ENCODE results near the gene RBBP4. TPM values are rescaled to one million over a fixed set of nuclear protein-coding genes. Genes with fewer than 3 reads are reported as not detected.

RBBP4 gene
- total and polyA plus RNA-seq, 2 of the 13 experiments (the other 11 are each of a cell fraction or from before 2014, with no cell fraction given) = 64.4 to 166 TPM

- TF ChIP-seq ATF5 (CRISPR knock-in tag; IDR thresholded peaks at IDR 0.05; ENCODE audit: low read depth) (0 out of 2 replicates have a peak, but pooled peaks have one; percentile 41), NKX3-1 (CRISPR knock-in tag; IDR thresholded peaks at IDR 0.05) (no peak), ZNF589 (CRISPR knock-in tag; conservative IDR thresholded peaks at IDR 0.05) (peak; percentile 63; the same call in 1 of the 2 replicates), ZMAT5 (CRISPR knock-in tag; IDR thresholded peaks at IDR 0.05; ENCODE audit: borderline replicate concordance, low read depth) (no peak), ZFP62 (CRISPR knock-in tag; IDR thresholded peaks at IDR 0.05) (no peak), BRD4 (CRISPR knock-in tag; IDR thresholded peaks at IDR 0.05) (no peak), ZNF749 (CRISPR knock-in tag; IDR thresholded peaks at IDR 0.05; ENCODE audit: borderline replicate concordance) (no peak), SOX5 (CRISPR knock-in tag; IDR thresholded peaks at IDR 0.05; ENCODE audit: borderline replicate concordance) (no peak), ZNF607 (CRISPR knock-in tag; IDR thresholded peaks at IDR 0.05; ENCODE audit: borderline replicate concordance) (no peak; the same call in 1 of the 2 replicates), ZNF329 (CRISPR knock-in tag; IDR thresholded peaks at IDR 0.05; ENCODE audit: low read depth) (no peak), ZNF225 (CRISPR knock-in tag; IDR thresholded peaks at IDR 0.05) (0 out of 2 replicates have a peak, but pooled peaks have one; percentile 20), PHF20 (CRISPR knock-in tag; IDR thresholded peaks at IDR 0.05) (0 out of 2 replicates have a peak, but pooled peaks have one; percentile 12), ZBTB4 (CRISPR knock-in tag; IDR thresholded peaks at IDR 0.05; ENCODE audit: borderline replicate concordance) (peak; percentile 7; the same call in 1 of the 2 replicates), ZNF558 (CRISPR knock-in tag; IDR thresholded peaks at IDR 0.05; ENCODE audit: borderline replicate concordance) (no peak; the same call in 1 of the 2 replicates), ZNF605 (CRISPR knock-in tag; IDR thresholded peaks at IDR 0.05) (peak; percentile 36; the same call in 1 of the 2 replicates), ETV5 (CRISPR knock-in tag; IDR thresholded peaks at IDR 0.05; ENCODE audit: borderline replicate concordance) (no peak), FOSL2 (CRISPR knock-in tag; IDR thresholded peaks at IDR 0.05) (no peak), MBNL3 (CRISPR knock-in tag; conservative IDR thresholded peaks at IDR 0.05) (no peak)
- TF ChIP-seq, protein P1, sequence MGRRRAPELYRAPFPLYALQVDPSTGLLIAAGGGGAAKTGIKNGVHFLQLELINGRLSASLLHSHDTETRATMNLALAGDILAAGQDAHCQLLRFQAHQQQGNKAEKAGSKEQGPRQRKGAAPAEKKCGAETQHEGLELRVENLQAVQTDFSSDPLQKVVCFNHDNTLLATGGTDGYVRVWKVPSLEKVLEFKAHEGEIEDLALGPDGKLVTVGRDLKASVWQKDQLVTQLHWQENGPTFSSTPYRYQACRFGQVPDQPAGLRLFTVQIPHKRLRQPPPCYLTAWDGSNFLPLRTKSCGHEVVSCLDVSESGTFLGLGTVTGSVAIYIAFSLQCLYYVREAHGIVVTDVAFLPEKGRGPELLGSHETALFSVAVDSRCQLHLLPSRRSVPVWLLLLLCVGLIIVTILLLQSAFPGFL (CRISPR knock-in tag; IDR thresholded peaks at IDR 0.05) = no peak
- TF ChIP-seq, protein P2, sequence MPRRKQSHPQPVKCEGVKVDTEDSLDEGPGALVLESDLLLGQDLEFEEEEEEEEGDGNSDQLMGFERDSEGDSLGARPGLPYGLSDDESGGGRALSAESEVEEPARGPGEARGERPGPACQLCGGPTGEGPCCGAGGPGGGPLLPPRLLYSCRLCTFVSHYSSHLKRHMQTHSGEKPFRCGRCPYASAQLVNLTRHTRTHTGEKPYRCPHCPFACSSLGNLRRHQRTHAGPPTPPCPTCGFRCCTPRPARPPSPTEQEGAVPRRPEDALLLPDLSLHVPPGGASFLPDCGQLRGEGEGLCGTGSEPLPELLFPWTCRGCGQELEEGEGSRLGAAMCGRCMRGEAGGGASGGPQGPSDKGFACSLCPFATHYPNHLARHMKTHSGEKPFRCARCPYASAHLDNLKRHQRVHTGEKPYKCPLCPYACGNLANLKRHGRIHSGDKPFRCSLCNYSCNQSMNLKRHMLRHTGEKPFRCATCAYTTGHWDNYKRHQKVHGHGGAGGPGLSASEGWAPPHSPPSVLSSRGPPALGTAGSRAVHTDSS (CRISPR knock-in tag; conservative IDR thresholded peaks at IDR 0.05) = no peak
- TF ChIP-seq, protein P3, sequence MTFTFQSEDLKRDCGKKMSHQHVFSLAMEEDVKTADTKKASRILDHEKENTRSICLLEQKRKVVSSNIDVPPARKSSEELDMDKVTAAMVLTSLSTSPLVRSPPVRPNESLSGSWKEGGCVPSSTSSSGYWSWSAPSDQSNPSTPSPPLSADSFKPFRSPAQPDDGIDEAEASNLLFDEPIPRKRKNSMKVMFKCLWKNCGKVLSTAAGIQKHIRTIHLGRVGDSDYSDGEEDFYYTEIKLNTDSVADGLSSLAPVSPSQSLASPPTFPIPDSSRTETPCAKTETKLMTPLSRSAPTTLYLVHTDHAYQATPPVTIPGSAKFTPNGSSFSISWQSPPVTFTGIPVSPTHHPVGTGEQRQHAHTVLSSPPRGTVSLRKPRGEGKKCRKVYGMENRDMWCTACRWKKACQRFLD (CRISPR knock-in tag; IDR thresholded peaks at IDR 0.05; ENCODE audit: borderline replicate concordance) = peak; percentile 38; the same call in 1 of the 2 replicates
Observed at GRCh38 chr1:32651461-32652073, 559 bp downstream of the RBBP4 start (continued).
